H7 (cell line): ENCODE results near the gene KCNG4. TPM values are rescaled to one million over a fixed set of nuclear protein-coding genes. Genes with fewer than 3 reads are reported as not detected.
A peak's percentile ranks its signal among the peaks of the same experiment; 100 is the strongest.

Experiments
- DNase-seq: peaks from one replicate; pipeline ENCODE4 v3.0.0; 2012
- H3K27me3 ChIP-seq: 2 replicates; pipeline ENCODE4 v1.6.0; 2011; ENCODE audit warnings: mild to moderate bottlenecking, low read length; ENCODE audit not compliant: control insufficient read depth, insufficient read depth
- H3K36me3 ChIP-seq: replicated peaks from 2 replicates; pipeline ENCODE4 v1.5.1; 2011; ENCODE audit warnings: low read length; ENCODE audit not compliant: control insufficient read depth, insufficient read depth
- H3K4me3 ChIP-seq: 2 replicates; pipeline ENCODE4 v1.5.1; 2011; ENCODE audit warnings: low read depth, mild to moderate bottlenecking, control low read depth, low read length, moderate library complexity; ENCODE audit not compliant: insufficient read depth
- total RNA-seq: library from RNA; depleted of rRNA; stranded (reverse); fragments of >200 nt; shearing (Covaris generic); gene quantifications from 2 replicates; pipeline ENCODE4 v1.2.3, GENCODE V29; 2014

KCNG4 gene
- total RNA-seq, 1 experiment from 2014 or later: not detected

- H3K4me3 ChIP-seq: no peak overlapping the region
- no peak for DNase-seq
Measured at GRCh38 chr16:84234321-84235241, 5.2 kb downstream of the KCNG4 start.

GRCh38 chr16:84233748-84234147 lies 6.1 kb downstream of the KCNG4 start:
- DNase-seq: no peak
- Histone ChIP-seq H3K4me3 (no peak overlapping the region), H3K27me3 (no peaks in the 10 kb centered on the region), H3K36me3 (no peaks in the 10 kb centered on the region)

More at GRCh38 chr16:84234321-84235241, 5.2 kb downstream of the KCNG4 start:
- no peaks in the 10 kb centered on the region for H3K27me3 ChIP-seq
- H3K36me3 ChIP-seq: no peaks in the 10 kb centered on the region

- Histone ChIP-seq H3K4me3 (no peak overlapping the region), H3K36me3 (no peaks in the 10 kb centered on the region), H3K27me3 (no peaks in the 10 kb centered on the region)
- no peak for DNase-seq
Measured at GRCh38 chr16:84232969-84233368, 6.8 kb downstream of the KCNG4 start.

GRCh38 chr16:84232060-84232459 lies 7.8 kb downstream of the KCNG4 start:
- no peaks in the 10 kb centered on the region for H3K36me3 ChIP-seq
- H3K4me3 ChIP-seq: no peak overlapping the region
- H3K27me3 ChIP-seq: no peaks in the 10 kb centered on the region
- no peak for DNase-seq

GRCh38 chr16:84229471-84229870 lies 10.3 kb downstream of the KCNG4 start:
- Histone ChIP-seq H3K36me3 (no peaks in the 10 kb centered on the region), H3K4me3 (no peak overlapping the region), H3K27me3 (no peaks in the 10 kb centered on the region)

GRCh38 chr16:84228256-84228838 lies 11.5 kb downstream of the KCNG4 start:
- DNase-seq: peak; percentile 92
- H3K36me3 ChIP-seq: no peaks in the 10 kb centered on the region
- H3K27me3 ChIP-seq: no peaks in the 10 kb centered on the region
- H3K4me3 ChIP-seq: no peak overlapping the region

More at GRCh38 chr16:84229471-84229870, 10.3 kb downstream of the KCNG4 start:
- peak; percentile 54 for DNase-seq

GRCh38 chr16:84227548-84227947 lies 12.3 kb downstream of the KCNG4 start:
- DNase-seq: no peak
- H3K36me3 ChIP-seq: no peaks in the 10 kb centered on the region
- H3K27me3 ChIP-seq: no peaks in the 10 kb centered on the region
- H3K4me3 ChIP-seq: no peak overlapping the region

GRCh38 chr16:84226026-84226425 lies 13.8 kb downstream of the KCNG4 start:
- Histone ChIP-seq H3K36me3 (no peaks in the 10 kb centered on the region), H3K4me3 (no peak overlapping the region), H3K27me3 (no peaks in the 10 kb centered on the region)
- no peak for DNase-seq

- DNase-seq: no peak
- Histone ChIP-seq H3K36me3 (no peaks in the 10 kb centered on the region), H3K4me3 (no peak overlapping the region), H3K27me3 (no peaks in the 10 kb centered on the region)
Measured at GRCh38 chr16:84225571-84225970, 14.2 kb downstream of the KCNG4 start.

- H3K4me3 ChIP-seq: no peak overlapping the region
- H3K27me3 ChIP-seq: no peaks in the 10 kb centered on the region
- no peaks in the 10 kb centered on the region for H3K36me3 ChIP-seq
- no peak for DNase-seq
Measured at GRCh38 chr16:84225126-84225525, 14.7 kb downstream of the KCNG4 start.

- no peak for DNase-seq
- H3K4me3 ChIP-seq: no peak overlapping the region
- no peaks in the 10 kb centered on the region for H3K27me3 ChIP-seq
- no peaks in the 10 kb centered on the region for H3K36me3 ChIP-seq
Measured at GRCh38 chr16:84224554-84224953, 15.3 kb downstream of the KCNG4 start.

GRCh38 chr16:84223456-84223855 lies 16.4 kb downstream of the KCNG4 start:
- DNase-seq: no peak
- H3K36me3 ChIP-seq: no peaks in the 10 kb centered on the region
- no peaks in the 10 kb centered on the region for H3K27me3 ChIP-seq
- H3K4me3 ChIP-seq: no peak overlapping the region

GRCh38 chr16:84220851-84221250 lies 19.0 kb downstream of the KCNG4 start:
- Histone ChIP-seq H3K36me3 (no peaks in the 10 kb centered on the region), H3K27me3 (no peaks in the 10 kb centered on the region), H3K4me3 (no peak overlapping the region)
- DNase-seq: no peak

GRCh38 chr16:84218956-84219355 lies 20.9 kb downstream of the KCNG4 start:
- no peaks in the 10 kb centered on the region for H3K36me3 ChIP-seq
- no peaks in the 10 kb centered on the region for H3K27me3 ChIP-seq
- H3K4me3 ChIP-seq: no peak overlapping the region
- DNase-seq: no peak

- no peak overlapping the region for H3K4me3 ChIP-seq
- DNase-seq: no peak
- no peaks in the 10 kb centered on the region for H3K36me3 ChIP-seq
- H3K27me3 ChIP-seq: no peaks in the 10 kb centered on the region
Measured at GRCh38 chr16:84218176-84218823, 21.5 kb downstream of the KCNG4 start.
